Measurements from ENCODE around the gene KRT74. TPM values are rescaled to one million over a fixed set of nuclear protein-coding genes. Genes with fewer than 3 reads are reported as not detected.

The KRT74 gene
- total RNA-seq, 2 donors from 2014 or later, result 0.05 to 0.45 TPM

DNA sequence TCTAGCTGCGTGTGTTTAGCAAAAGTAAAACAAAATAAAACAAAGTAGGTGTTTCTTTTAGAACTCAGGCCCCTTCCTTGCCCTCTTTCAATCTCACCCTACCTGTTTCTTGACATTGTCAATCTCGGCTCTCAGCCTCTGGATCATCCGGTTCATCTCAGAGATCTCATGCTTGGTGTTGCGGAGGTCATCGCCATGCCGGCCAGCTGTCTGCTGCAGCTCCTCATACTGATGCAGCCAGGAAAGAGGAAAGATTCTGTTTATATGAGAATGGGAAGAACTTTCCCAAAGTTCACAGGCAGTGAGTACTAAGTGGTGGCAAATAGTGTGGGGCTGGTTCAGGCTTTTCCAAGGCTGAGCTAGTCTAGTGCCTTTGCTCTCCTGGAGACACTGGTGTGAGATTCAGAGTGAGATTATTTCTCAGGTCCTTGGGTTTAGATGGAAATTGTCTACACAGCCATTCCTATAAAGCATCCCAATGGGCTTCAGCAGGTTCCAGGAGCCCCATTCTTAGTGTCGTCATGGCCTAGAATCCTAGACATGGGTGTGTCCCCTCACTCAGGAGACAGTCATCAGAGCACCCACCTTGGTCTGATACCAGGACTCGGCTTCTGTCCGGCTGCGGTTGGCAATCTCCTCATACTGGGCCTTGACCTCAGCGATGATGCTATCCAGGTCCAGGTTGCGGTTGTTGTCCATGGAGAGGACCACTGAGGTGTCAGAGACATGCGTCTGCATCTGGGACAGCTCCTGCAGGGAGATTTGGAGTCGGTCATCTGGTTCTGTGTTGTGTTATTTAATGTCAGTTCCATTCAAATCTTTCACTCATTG is 56.4 kb downstream of the KRT74 start:
- no peak for DNase-seq (ENCODE audit: low spot score)
- TF ChIP-seq POLR2A (IDR thresholded peaks at IDR 0.05), result no peak
- no peak for TF ChIP-seq POLR2AphosphoS5 (IDR thresholded peaks at IDR 0.05)
- no peaks in the 10 kb centered on the region for H3K9me3 ChIP-seq
- H3K4me3 ChIP-seq, result peak overlapping the region in 1 of 2 donors; percentile 3
- 80% methylated on average over 14 of the region's 14 CpGs for WGBS
- H3K36me3 ChIP-seq, result no peaks in the 10 kb centered on the region
- no peak overlapping the region for H3K27ac ChIP-seq
- H3K4me1 ChIP-seq (replicated peaks), result no peaks in the 10 kb centered on the region
- no peaks in the 10 kb centered on the region for H3K27me3 ChIP-seq (replicated peaks; ENCODE audit: insufficient read depth)
- intact Hi-C loops (cut with DNase I), result no loop called here

DNA sequence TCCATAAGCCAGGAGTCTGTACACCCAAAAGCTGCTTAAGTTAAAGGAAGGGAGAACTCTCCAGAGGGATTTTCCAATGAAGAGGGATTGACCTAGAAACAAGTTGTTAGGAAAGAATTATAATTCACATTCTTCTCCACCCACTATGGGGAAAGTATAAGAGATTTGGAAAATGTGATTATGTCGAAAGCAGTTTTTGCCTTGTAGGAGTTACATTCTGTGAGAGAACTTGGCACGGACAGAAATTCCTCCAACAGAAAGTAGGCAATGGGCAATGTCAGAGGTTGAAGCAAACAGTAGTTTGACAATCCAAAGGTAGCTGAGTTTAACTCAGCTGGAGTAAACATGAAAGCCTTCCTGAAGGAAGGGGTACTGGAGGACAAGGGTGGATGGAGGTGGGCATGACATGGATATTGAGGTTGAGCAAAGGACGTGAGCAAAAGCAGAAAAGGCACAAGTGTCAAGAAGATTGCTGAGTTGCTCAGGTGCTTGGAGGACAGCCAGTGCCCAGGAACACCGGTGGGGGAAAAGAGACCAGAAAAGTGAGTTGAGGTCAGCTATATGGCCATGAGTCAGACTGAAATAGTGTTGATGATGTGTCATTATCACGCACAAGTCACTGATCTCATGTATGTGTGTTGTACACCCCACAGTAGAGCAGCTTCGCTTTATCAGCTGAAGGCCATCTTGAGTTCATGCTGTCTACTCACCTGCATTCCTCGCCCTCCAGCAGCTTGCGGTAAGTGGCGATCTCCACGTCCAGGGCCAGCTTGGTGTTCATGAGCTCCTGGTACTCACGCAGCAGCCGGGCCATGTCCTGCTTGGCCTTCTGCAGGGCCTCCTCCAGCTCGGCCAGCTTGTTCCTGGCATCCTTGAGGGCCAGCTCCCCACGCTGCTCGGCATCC is 57.5 kb downstream of the KRT74 start:
- no peaks in the 10 kb centered on the region for H3K9me3 ChIP-seq
- no peaks in the 10 kb centered on the region for H3K36me3 ChIP-seq
- intact Hi-C loops (cut with DNase I), result no loop called here
- no peak for DNase-seq (ENCODE audit: low spot score)
- H3K27me3 ChIP-seq (replicated peaks; ENCODE audit: insufficient read depth), result no peaks in the 10 kb centered on the region
- TF ChIP-seq POLR2AphosphoS5 (IDR thresholded peaks at IDR 0.05) (no peak), POLR2A (IDR thresholded peaks at IDR 0.05) (no peak)
- TF ChIP-seq, protein P1, sequence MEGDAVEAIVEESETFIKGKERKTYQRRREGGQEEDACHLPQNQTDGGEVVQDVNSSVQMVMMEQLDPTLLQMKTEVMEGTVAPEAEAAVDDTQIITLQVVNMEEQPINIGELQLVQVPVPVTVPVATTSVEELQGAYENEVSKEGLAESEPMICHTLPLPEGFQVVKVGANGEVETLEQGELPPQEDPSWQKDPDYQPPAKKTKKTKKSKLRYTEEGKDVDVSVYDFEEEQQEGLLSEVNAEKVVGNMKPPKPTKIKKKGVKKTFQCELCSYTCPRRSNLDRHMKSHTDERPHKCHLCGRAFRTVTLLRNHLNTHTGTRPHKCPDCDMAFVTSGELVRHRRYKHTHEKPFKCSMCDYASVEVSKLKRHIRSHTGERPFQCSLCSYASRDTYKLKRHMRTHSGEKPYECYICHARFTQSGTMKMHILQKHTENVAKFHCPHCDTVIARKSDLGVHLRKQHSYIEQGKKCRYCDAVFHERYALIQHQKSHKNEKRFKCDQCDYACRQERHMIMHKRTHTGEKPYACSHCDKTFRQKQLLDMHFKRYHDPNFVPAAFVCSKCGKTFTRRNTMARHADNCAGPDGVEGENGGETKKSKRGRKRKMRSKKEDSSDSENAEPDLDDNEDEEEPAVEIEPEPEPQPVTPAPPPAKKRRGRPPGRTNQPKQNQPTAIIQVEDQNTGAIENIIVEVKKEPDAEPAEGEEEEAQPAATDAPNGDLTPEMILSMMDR (IDR thresholded peaks at IDR 0.05), result no peak
- H3K27ac ChIP-seq, result no peak overlapping the region
- H3K4me3 ChIP-seq, result peak overlapping the region; percentile 2 to 3
- WGBS, result 76% methylated on average over 15 of the region's 15 CpGs
- no peaks in the 10 kb centered on the region for H3K4me1 ChIP-seq (replicated peaks)

Other genes starting within 250 kb of the KRT74 start
- not detected for gene KRT85, start 206.4 kb downstream of the KRT74 start, total RNA-seq
- gene KRT84, start 188.2 kb downstream of the KRT74 start, total RNA-seq, result not detected
- gene KRT82, start 167.5 kb downstream of the KRT74 start, total RNA-seq, result not detected
- not detected for gene KRT75, start 139.5 kb downstream of the KRT74 start, total RNA-seq
- under 1 TPM; 0.40 to 0.87 TPM for gene KRT6B, start 121.7 kb downstream of the KRT74 start, total RNA-seq
- not detected for gene KRT6C, start 100.0 kb downstream of the KRT74 start, total RNA-seq
- 10 to 100 TPM in 1 of 2 donors, 1 to 10 TPM in 1; 5.9 to 13.6 TPM for gene KRT6A, start 80.6 kb downstream of the KRT74 start, total RNA-seq
- 100 to 1,000 TPM; 160 to 516 TPM for gene KRT5, start 53.4 kb downstream of the KRT74 start, total RNA-seq
- not detected for gene KRT71, start 20.7 kb downstream of the KRT74 start, total RNA-seq
- gene KRT72, start 27.6 kb upstream of the KRT74 start, total RNA-seq, result 10 to 100 TPM in 1 of 2 donors, not detected in 1; 22.1 TPM
- not detected for gene KRT73, start 44.7 kb upstream of the KRT74 start, total RNA-seq
- 1 to 10 TPM in 1 of 2 donors, under 1 TPM in 1; 0.41 to 5.1 TPM for gene KRT2, start 78.4 kb upstream of the KRT74 start, total RNA-seq
- 10 to 100 TPM in 1 of 2 donors, 1 to 10 TPM in 1; 1.5 to 18.1 TPM for gene KRT1, start 106.6 kb upstream of the KRT74 start, total RNA-seq
- gene KRT77, start 129.7 kb upstream of the KRT74 start, total RNA-seq, result under 1 TPM; 0.09 to 0.57 TPM
- gene KRT76, start 203.5 kb upstream of the KRT74 start, total RNA-seq, result not detected
- not detected for gene KRT3, start 222.3 kb upstream of the KRT74 start, total RNA-seq
- 10 to 100 TPM in 1 of 2 donors, 1 to 10 TPM in 1; 6.4 to 12.7 TPM for gene KRT4, start 240.3 kb upstream of the KRT74 start, total RNA-seq